ENCODE measurements around the gene TBC1D16. TPM values are rescaled to one million over a fixed set of nuclear protein-coding genes. Genes with fewer than 3 reads are reported as not detected.

TBC1D16 gene
- total RNA-seq, 1 experiment from 2014 or later = 35.9 TPM

DNA sequence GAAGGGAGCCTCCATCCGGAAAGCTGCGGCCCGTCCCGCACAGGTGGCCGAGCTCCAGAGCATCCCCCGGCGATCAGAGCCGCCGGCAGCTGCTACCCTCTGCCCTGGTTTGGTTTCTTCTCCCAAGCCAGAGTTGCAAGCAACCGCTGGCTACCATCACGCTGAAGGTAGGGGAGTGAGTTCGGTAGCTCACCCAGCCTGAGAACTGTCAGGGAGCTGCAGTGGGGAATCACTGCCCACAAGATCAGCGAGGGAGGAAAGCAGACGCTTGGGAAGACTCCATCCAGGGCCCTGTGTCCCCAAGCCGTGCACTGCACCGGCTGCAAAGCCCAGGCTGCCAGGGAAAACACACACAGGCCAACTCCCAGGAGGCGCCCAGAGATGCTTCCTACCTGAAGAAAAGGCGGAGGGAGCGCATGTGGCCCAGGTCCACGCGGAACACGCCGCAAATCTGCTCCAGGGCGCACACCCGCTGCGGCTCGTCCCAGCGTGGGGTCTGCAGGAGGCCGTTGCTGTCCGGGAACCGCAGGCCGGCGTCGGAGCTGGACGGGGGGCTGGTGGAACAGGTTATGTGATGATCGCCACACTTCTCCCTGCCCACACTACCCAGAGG, 83.3 kb downstream of the TBC1D16 start:
- CTCF ChIA-PET = no interaction called here
- Mint-ChIP-seq H3K27me3 (ENCODE audit: unreplicated experiment) (no peaks in the 10 kb centered on the region), H3K4me3 (ENCODE audit: low read depth, unreplicated experiment) (no peak overlapping the region), H3K9me3 (ENCODE audit: low read depth, unreplicated experiment) (no peaks in the 10 kb centered on the region), H3K4me1 (ENCODE audit: low read depth, unreplicated experiment) (no peaks in the 10 kb centered on the region), H3K36me3 (ENCODE audit: insufficient read depth, unreplicated experiment) (peaks cover 11% of the 10 kb centered on the region), H3K27ac (ENCODE audit: unreplicated experiment) (no peak overlapping the region)
- no peak for DNase-seq
- TF ChIP-seq, protein P1, sequence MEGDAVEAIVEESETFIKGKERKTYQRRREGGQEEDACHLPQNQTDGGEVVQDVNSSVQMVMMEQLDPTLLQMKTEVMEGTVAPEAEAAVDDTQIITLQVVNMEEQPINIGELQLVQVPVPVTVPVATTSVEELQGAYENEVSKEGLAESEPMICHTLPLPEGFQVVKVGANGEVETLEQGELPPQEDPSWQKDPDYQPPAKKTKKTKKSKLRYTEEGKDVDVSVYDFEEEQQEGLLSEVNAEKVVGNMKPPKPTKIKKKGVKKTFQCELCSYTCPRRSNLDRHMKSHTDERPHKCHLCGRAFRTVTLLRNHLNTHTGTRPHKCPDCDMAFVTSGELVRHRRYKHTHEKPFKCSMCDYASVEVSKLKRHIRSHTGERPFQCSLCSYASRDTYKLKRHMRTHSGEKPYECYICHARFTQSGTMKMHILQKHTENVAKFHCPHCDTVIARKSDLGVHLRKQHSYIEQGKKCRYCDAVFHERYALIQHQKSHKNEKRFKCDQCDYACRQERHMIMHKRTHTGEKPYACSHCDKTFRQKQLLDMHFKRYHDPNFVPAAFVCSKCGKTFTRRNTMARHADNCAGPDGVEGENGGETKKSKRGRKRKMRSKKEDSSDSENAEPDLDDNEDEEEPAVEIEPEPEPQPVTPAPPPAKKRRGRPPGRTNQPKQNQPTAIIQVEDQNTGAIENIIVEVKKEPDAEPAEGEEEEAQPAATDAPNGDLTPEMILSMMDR (IDR thresholded peaks at IDR 0.05; ENCODE audit: unreplicated experiment) = no peak
- intact Hi-C loops (cut with micrococcal nuclease; ENCODE audit: unreplicated experiment) = no loop called here
- no TSS peak for BruUV-seq (replicated peaks)

DNA sequence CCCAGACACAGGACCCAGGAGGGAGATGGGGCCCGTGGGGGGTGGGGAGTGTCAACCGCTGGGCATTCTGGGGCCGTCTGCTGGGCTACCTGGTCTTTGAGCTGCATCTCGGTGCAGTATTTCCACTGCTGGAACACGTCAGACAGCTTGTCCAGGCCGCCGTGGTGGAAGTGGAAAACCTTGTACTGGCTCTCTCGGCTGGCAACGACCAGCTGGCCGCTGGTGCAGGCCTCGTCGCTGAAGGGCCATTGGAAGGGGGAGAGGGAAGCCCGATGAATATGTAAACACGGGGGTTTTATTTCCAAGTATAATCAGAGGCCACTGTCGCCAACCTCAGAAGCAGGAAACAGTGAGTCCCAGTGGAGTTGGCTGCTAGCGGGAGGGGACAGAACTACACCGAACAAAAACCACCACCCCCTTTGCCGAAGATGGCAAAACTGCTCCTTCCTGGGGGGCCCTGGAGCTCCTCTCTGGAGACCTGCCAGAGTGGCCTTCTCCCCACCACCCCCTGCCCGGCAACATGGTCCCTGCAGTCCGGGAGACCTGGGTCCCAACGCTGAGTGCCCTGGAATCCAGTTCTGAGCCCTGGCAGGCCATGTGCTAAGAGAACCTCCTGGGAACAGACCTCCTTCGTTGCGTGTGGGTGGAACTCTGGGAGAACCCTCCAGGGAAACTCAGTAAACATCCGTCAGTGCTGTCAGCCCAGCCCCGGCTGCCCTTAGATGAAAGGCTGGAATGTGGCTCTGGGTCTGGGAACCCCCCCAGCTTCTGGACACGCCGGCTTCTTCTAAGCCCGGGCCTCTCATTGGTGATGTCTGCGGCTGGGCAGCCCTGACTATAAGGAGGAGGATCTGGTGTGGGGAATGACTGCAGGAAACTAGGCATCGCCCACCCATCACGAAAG, 84.1 kb downstream of the TBC1D16 start:
- BruUV-seq (replicated peaks) = no TSS peak
- TF ChIP-seq, protein P1 (IDR thresholded peaks at IDR 0.05; ENCODE audit: unreplicated experiment) = no peak
- no peak overlapping the region for H3K27ac Mint-ChIP-seq (ENCODE audit: unreplicated experiment)
- H3K36me3 Mint-ChIP-seq (ENCODE audit: insufficient read depth, unreplicated experiment) = peaks cover 13% of the 10 kb centered on the region
- DNase-seq = no peak
- H3K9me3 Mint-ChIP-seq (ENCODE audit: low read depth, unreplicated experiment) = no peaks in the 10 kb centered on the region
- no peaks in the 10 kb centered on the region for H3K27me3 Mint-ChIP-seq (ENCODE audit: unreplicated experiment)
- CTCF ChIA-PET = no interaction called here
- no peak overlapping the region for H3K4me3 Mint-ChIP-seq (ENCODE audit: low read depth, unreplicated experiment)
- no peaks in the 10 kb centered on the region for H3K4me1 Mint-ChIP-seq (ENCODE audit: low read depth, unreplicated experiment)
- intact Hi-C loops (cut with micrococcal nuclease; ENCODE audit: unreplicated experiment) = no loop called here

DNA sequence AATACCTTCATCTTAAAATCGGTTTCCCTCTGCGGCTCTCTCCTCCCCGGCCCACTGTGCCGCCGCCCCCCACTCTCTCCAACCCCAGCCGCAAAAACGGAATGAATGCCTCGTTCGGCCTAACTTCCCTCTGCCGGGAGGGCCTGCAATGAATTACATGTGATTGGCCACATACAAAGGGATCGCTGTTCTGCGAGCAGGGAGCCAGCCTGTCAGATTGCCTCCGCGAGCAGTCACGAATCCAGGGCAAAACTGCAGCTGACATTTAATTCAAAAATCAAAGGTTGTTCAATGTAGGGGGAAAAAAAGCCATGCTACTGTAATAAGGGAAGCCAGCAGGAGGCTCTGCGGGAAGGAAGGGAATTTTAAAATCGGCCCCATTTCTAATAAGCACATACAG, 84.9 kb downstream of the TBC1D16 start:
- TF ChIP-seq, protein P1 (IDR thresholded peaks at IDR 0.05; ENCODE audit: unreplicated experiment) = no peak
- CTCF ChIA-PET = no interaction called here
- no TSS peak for BruUV-seq (replicated peaks)
- intact Hi-C loops (cut with micrococcal nuclease; ENCODE audit: unreplicated experiment) = no loop called here
- no peak overlapping the region for H3K27ac Mint-ChIP-seq (ENCODE audit: unreplicated experiment)
- H3K27me3 Mint-ChIP-seq (ENCODE audit: unreplicated experiment) = no peaks in the 10 kb centered on the region
- no peak overlapping the region for H3K4me3 Mint-ChIP-seq (ENCODE audit: low read depth, unreplicated experiment)
- no peak for DNase-seq
- no peaks in the 10 kb centered on the region for H3K4me1 Mint-ChIP-seq (ENCODE audit: low read depth, unreplicated experiment)
- H3K9me3 Mint-ChIP-seq (ENCODE audit: low read depth, unreplicated experiment) = no peaks in the 10 kb centered on the region
- peaks cover 14% of the 10 kb centered on the region for H3K36me3 Mint-ChIP-seq (ENCODE audit: insufficient read depth, unreplicated experiment)

DNA sequence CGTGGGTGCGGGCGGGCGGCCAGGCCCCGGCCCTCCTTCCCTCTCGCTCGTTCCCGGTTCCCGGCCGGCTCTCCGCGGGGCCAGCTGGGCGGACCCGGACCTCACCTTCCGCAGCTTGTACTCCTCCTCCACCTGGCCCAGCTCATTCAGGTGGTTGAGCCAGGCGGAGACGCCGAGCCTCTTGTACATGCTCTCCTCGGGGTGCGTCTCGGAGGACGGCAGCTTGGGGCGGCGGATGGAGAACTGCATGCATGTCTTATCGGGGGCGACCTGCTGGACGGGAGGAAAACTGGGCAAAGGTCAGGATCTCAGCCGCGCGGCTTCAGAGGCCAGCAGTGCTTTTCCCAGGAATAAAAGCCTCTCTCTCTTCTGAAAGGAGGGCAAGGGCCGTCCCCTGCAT, 85.4 kb downstream of the TBC1D16 start:
- CTCF ChIA-PET = no interaction called here
- H3K36me3 Mint-ChIP-seq (ENCODE audit: insufficient read depth, unreplicated experiment) = peaks cover 14% of the 10 kb centered on the region
- H3K4me1 Mint-ChIP-seq (ENCODE audit: low read depth, unreplicated experiment) = no peaks in the 10 kb centered on the region
- BruUV-seq (replicated peaks) = no TSS peak
- H3K27ac Mint-ChIP-seq (ENCODE audit: unreplicated experiment) = no peak overlapping the region
- no peaks in the 10 kb centered on the region for H3K9me3 Mint-ChIP-seq (ENCODE audit: low read depth, unreplicated experiment)
- intact Hi-C loops (cut with micrococcal nuclease; ENCODE audit: unreplicated experiment) = no loop called here
- TF ChIP-seq, protein P1 (IDR thresholded peaks at IDR 0.05; ENCODE audit: unreplicated experiment) = no peak
- no peak for DNase-seq
- no peaks in the 10 kb centered on the region for H3K27me3 Mint-ChIP-seq (ENCODE audit: unreplicated experiment)
- no peak overlapping the region for H3K4me3 Mint-ChIP-seq (ENCODE audit: low read depth, unreplicated experiment)
